Muscle of back (tissue), 11 donors: ENCODE results near the gene ALDH2. TPM values are rescaled to one million over a fixed set of nuclear protein-coding genes. Genes with fewer than 3 reads are reported as not detected.
"Not testable (repeated sequence)": the region's sequence is repeated elsewhere in the genome, so short reads cannot be mapped to it uniquely, and the experiment has no call there.

Experiments
- DNase-seq, 3 donors: peaks; one replicate each; pipeline versions ENCODE4 v3.0.0 to v3.0.0-alpha.2; 2013
- polyA plus RNA-seq, 10 donors: library from polyadenylated mRNA; unstranded; fragments of 120-200 nt; gene quantifications; one replicate each; pipeline ENCODE4 v1.2.1, GENCODE V29; 2013; ENCODE audit not compliant: insufficient read length in 10 of 10

The ALDH2 gene
- polyA plus RNA-seq, 10 donors: 27.2 to 55.4 (median 35.1) TPM

GRCh38 chr12:111823891-111824290, 57.2 kb downstream of the ALDH2 start:
- DNase-seq: no peak

GRCh38 chr12:111824312-111824711, 57.6 kb downstream of the ALDH2 start:
- not testable (repeated sequence) for DNase-seq

DNA sequence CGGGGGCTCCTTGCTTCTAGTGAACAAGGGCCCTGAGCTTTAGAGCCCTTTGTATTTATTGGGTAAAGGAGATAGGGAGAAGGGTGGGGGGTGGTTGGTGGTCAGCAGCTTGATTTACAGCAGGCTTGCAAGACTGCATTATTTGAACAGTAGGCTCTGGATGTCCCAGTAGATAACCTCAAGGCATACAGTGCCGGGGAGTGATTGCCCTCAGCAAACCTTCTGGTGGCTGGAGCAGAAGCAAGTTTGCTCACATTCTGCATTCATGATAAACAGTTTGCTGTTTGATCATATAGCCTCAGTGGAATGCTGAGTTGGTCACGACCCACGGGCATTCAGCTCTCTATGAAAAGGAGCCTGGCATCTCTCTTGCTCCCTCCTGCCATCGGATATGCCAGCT, 58.8 kb downstream of the ALDH2 start:
- DNase-seq: no peak

- DNase-seq: no peak
These were observed 59.6 kb downstream of the ALDH2 start for GRCh38 chr12:111826316-111826715.

DNA sequence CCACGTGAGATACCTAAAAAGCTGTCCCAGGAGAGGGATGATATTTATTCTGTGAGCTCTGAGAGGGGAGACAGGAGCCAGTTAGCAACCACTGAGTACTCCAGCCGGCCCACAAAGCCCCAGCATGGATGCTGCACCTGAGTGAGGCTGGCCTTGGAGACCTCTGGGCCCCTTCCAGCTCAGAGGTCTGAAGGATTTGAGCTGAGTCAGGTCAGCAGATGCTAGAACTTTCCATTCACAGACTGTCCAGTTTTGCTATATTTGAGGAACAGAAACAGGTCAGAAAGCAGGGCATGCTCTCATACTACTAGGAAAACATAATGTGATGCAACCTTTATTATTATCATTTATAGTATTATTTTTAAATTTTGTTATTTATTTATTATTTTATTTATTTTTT, 60.3 kb downstream of the ALDH2 start:
- DNase-seq: no peak

DNA sequence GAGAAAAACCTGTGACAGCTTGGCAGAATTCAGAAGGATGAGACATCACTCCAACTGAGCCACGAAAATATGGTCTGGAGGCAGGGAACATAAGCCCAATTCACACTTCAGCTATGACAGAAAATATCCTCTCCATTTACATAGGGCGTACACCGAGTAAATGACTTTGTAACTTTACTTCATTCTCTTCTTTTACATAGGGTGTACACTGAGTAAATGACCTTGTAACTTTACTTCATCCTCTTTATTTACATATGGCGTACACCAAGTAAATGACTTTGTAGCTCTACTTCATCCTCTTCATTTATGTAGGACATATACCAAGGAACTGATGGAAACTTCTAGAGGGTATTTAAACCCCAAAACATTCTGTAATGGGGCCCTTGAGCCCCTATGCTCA, 61.2 kb downstream of the ALDH2 start:
- DNase-seq: no peak

DNA sequence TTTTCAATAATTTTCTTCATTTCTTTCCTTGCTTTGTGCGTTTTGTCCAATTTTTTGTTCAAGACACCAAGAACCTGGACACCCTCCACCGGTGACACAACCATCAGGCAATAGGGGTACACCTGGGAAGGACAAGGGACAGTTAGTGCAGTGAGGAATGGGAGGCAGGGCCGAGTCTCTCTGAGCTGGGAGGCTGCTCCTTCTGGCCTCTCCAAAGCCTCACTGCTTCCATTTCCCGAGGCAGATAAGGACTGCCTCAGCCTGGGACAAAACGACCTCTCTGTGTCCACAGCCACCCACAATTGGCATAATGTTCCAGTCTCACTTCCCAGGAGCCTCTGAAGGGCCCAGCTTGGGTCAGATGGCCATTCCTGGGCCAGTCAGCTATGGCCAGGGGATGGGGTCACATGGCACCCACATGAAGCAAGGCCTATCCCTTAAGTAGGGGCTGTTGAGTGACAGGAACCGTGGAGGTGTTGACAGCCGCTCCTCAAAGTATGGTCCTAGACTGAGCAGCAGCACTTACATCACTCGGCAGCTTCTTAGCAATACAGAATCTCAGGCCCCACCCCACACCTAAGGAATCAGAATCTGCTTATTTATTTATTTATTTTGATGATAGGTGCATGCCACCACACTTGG, 61.7 kb downstream of the ALDH2 start:
- DNase-seq: no peak

DNA sequence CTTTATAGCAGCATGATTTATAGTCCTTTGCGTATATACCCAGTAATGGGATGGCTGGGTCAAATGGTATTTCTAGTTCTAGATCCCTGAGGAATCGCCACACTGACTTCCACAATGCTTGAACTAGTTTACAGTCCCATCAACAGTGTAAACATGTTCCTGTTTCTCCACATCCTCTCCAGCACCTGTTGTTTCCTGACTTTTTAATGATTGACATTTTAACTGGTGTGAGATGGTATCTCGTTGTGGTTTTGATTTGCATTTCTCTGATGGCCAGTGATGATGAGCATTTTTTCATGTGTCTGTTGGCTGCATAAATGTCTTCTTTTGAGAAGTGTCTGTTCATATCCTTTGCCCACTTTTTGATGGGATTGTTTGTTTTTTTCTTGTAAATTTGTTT, 62.9 kb downstream of the ALDH2 start:
- DNase-seq: not testable (repeated sequence)

- not testable (repeated sequence) for DNase-seq
These were observed 68.1 kb downstream of the ALDH2 start for GRCh38 chr12:111834740-111835386.

- not testable (repeated sequence) for DNase-seq
These were observed 68.9 kb downstream of the ALDH2 start for GRCh38 chr12:111835531-111836181.

DNA sequence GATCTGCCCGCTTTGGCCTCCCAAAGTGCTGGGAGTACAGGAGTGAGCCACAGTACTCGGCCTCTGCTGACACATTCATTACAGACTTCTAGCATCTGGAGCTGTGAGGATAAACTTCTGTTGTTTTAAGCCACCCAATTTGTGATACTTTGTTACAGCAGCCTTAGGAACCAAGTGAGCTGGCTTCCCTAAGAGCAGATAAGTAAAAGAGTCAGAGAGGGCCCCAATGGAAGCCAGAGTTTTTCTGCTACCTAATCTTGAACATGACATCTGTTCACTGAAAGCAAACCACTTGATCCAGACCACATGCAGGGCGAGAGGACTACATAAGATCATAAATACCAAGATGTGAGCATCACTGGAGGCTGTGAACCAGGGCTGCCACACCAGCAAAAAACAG, 71.6 kb downstream of the ALDH2 start:
- no peak for DNase-seq

DNA sequence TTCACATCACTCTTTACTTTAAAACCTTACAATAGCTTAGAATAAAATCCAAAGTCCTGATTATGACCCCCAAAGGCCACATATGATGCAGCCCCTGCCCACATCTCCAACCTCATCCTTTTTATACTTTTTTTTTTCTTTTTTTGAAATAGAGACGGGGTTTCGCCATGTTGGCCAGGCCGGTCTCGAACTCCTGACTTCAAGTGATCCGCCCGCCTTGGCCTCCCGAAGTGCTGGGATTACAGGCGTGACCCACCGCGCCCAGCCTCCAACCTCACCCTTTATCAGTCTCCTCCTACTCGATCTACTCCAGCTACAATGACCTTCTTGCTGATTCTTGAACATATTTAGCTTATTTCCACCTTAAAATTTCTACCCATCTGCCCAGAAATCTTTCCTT, 74.1 kb downstream of the ALDH2 start:
- no peak for DNase-seq

DNA sequence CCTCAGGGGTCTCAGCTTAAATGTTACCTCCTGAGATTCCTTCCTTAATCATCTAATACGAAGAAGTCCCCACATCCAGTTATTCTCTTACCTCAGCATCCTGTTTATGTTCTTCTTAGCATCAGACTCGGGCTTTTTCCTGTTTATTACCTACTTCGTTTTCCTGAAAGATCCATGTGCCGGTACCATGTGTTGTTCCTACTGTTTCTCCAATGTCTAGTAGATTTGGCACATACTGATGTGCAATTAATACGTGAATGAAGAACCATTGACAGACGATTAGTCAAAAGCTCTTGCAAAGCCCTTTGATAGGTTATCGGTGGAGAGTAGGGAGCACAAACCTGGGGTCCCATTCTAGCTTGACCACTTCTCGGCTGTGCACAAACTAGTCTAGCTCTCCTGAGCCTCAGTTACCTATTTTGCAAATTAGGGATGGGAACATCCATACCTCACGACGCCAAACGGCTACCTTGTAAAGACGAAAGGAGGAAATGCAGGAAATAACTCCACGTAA, 74.6 kb downstream of the ALDH2 start:
- peak in 1 of 3 donors; percentile 4 for DNase-seq

DNA sequence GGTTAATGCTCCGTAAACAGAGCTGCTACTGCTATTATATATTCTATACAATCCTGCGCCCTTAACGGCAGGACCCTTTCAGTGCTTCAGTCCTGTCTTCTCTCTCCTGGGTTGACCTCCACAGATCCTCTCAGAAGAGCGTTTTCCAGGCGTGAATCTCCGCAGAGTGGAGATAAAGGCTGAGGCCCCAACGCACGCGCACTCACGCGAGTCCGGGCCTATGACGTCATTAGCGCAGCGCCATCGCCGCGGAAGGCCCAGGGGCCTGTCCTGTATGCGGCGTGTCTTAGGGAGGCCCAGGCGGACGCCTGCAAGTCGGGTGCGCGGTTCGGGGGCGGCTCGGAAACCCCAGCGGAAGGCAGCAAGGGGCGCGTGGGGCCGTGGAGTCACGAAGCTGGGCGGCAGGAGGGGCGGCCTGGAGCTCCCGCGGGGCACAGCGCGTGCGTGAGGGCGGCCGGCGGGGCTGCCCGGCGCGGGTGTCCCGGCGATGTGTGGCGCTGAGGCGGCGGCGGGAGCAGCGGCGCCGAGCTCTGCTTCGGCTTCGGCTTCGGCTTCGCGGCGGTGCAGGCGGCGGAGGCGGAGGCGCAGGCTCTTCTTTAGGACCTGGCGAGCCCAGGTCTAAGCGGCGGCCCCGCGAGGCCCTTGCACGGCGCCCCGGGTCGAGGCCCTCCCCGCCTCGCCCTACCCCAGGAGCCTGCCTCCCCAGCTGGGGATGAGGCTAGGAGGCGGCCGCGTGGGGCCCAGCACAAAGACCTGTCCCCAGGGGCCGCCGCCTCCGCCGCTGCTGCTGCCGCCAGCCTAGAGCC, 75.2 kb downstream of the ALDH2 start, which contains the start of gene MAPKAPK5:
MAPKAPK5 (plus strand) TSS at position 479 of the 806 bp plus-strand sequence. CDS start 506 bp downstream, outside the sequence.
- peak; percentile 95 to 99 (median 97) for DNase-seq

- DNase-seq: peak in 1 of 3 donors; percentile 36
These were observed 76.0 kb downstream of the ALDH2 start for GRCh38 chr12:111842556-111843396.

DNA sequence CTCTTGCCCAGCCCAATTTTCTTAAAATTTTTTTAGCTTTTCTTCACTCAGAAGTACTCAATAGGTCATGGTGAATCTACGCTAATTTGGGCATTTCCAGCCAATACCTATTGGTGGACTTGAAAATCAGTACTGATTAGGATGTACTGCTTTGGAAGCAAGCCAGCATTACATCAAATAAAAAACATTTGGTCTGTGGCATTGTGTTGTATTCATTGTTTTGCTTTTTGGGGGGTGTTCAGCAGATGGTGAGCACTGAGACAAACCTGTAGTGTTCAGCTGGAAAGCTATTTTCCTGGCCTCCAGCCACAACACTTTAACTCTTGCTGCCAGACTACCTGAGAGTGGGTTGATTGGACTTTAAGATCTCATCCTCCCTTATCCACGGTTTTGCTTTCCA, 79.3 kb downstream of the ALDH2 start:
- DNase-seq: no peak

GRCh38 chr12:111850526-111850925, 83.8 kb downstream of the ALDH2 start:
- no peak for DNase-seq

DNA sequence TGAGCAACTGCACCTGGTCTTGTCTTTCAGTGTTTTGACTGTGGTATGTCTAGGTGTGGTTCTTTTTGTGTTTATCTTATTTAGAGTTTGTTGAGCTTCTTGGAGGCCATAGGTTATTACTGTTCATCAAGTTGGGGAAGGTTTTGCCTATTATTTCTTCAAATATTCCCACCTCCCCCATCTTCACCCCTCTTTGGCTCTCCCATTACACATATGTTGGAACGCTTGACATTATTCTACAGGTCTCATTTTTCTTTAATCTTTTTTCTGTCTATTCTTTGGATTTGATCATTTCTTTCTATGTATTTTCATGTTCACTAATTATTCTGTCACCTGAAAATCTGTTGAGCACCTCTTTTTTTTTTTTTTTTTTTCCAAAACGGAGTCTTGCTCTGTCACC, 91.5 kb downstream of the ALDH2 start:
- DNase-seq: no peak

DNA sequence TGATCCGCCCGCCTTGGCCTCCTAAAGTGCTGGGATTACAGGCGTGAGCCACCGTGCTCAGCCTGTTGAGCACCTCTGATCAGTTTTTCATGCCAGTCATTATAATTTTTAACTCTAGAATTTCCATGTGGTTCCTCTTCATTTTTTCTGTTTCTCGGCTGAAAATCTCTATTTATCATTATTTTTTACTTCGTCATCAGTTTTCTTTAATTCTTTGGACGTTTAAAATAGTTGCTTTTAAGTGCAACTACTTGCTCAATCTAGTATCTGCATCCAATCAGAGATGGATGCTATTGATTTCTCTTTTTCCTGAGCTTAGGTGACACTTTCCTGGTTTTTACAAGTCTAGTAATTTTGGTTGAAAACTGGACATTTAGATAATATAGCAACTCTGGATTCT, 92.0 kb downstream of the ALDH2 start:
- no peak for DNase-seq

GRCh38 chr12:111864913-111865312, 98.2 kb downstream of the ALDH2 start:
- no peak for DNase-seq
